IMR-90 (cell line): ENCODE data around the gene PHF5A. TPM values are rescaled to one million over a fixed set of nuclear protein-coding genes. Genes with fewer than 3 reads are reported as not detected.

ENCODE experiments used
- ATAC-seq: fragments of 200-7000 bp; cut with Tn5 transposase; 2 replicates; pipeline ENCODE4 v1.9.1; 2020; ENCODE audit warnings: low read depth, mild to moderate bottlenecking, moderate library complexity
- BruUV-seq: library from RNA; stranded (reverse); fragments of 400-500 nt; replicated peaks from 2 replicates; lab custom pipeline; 2021; lab: Mats Ljungman, UMichigan
- CTCF ChIA-PET: fragments of 300-600 bp; formaldehyde crosslinking; extraction: SDS; loops from one replicate; lab custom pipeline; 2021; ENCODE audit warnings: antibody characterized with exemption; lab: Yijun Ruan, JAX
- POLR2A ChIA-PET: fragments of 300-600 bp; sonication (Branson Sonifier 250); formaldehyde crosslinking; loops from one replicate; lab custom pipeline; 2022; ENCODE audit warnings: antibody characterized with exemption; ENCODE audit not compliant: unreplicated experiment; lab: Charles Lee
- DNase-seq: peaks from one replicate; pipeline ENCODE4 v3.0.0; 2013
- H2AFZ ChIP-seq: replicated peaks from 2 replicates; pipeline ENCODE3; 2013; ENCODE audit warnings: low read length, mild to moderate bottlenecking; ENCODE audit not compliant: poor library complexity
- H2AK5ac ChIP-seq: 2 replicates; pipeline ENCODE4 v1.6.1; 2013; ENCODE audit warnings: low read depth, low read length, inconsistent platforms
- H2AK9ac ChIP-seq: replicated peaks from 2 replicates; pipeline ENCODE3; 2013; ENCODE audit warnings: mild to moderate bottlenecking, low read depth, low read length, moderate library complexity; ENCODE audit not compliant: poor library complexity
- H2BK120ac ChIP-seq: 2 replicates; pipeline ENCODE4 v1.6.1; 2013; ENCODE audit warnings: low read depth, low read length, inconsistent platforms
- H2BK15ac ChIP-seq: 3 replicates; pipeline ENCODE4 v1.6.1; 2013; ENCODE audit warnings: low read depth, low read length, inconsistent platforms
- H2BK20ac ChIP-seq: 2 replicates; pipeline ENCODE4 v1.6.1; 2013; ENCODE audit warnings: low read depth, mild to moderate bottlenecking, inconsistent platforms, low read length, moderate library complexity
- H2BK5ac ChIP-seq: 2 replicates; pipeline ENCODE4 v1.6.1; 2013; ENCODE audit warnings: mild to moderate bottlenecking, low read depth, low read length, inconsistent platforms; ENCODE audit not compliant: poor library complexity, severe bottlenecking
- H3K14ac ChIP-seq: replicated peaks from 2 replicates; pipeline ENCODE4 v1.6.1; 2013; ENCODE audit warnings: low read depth, low read length, inconsistent platforms
- H3K18ac ChIP-seq: 2 replicates; pipeline ENCODE4 v1.6.1; 2013; ENCODE audit warnings: low read depth, low read length, control low read depth
- H3K23ac ChIP-seq: 2 replicates; pipeline ENCODE4 v1.6.1; 2013; ENCODE audit warnings: low read depth, low read length, inconsistent platforms
- H3K27ac ChIP-seq: 2 replicates; pipeline ENCODE4 v1.5.1; 2013; ENCODE audit warnings: mild to moderate bottlenecking, control low read depth, low read length; ENCODE audit not compliant: insufficient read depth
- H3K27me3 ChIP-seq: 2 replicates; pipeline ENCODE4 v1.6.1; 2013; ENCODE audit warnings: low read length; ENCODE audit not compliant: control insufficient read depth, insufficient read depth
- H3K36me3 ChIP-seq: 2 replicates; pipeline ENCODE4 v1.6.1; 2013; ENCODE audit warnings: low read length, mixed read lengths; ENCODE audit not compliant: control insufficient read depth, insufficient read depth
- H3K4ac ChIP-seq: 2 replicates; pipeline ENCODE4 v1.6.1; 2013; ENCODE audit warnings: low read depth, low read length, inconsistent platforms
- H3K4me1 ChIP-seq: 2 replicates; pipeline ENCODE4 v1.6.1; 2013; ENCODE audit warnings: low read length, mixed read lengths; ENCODE audit not compliant: control insufficient read depth, insufficient read depth
- H3K4me2 ChIP-seq: 2 replicates; pipeline ENCODE4 v1.6.1; 2013; ENCODE audit warnings: low read depth, mild to moderate bottlenecking, control low read depth, low read length, moderate library complexity
- H3K4me3 ChIP-seq: 2 replicates; pipeline ENCODE4 v1.5.1; 2013; ENCODE audit warnings: low read depth, mild to moderate bottlenecking, control low read depth, low read length, moderate library complexity; ENCODE audit not compliant: insufficient read depth
- H3K56ac ChIP-seq: 2 replicates; pipeline ENCODE4 v1.6.1; 2013; ENCODE audit warnings: low read length, inconsistent platforms; ENCODE audit not compliant: insufficient read depth; ENCODE audit errors: extremely low read depth
- H3K79me1 ChIP-seq, 2 experiments: 2 replicates each; pipeline ENCODE4 v1.6.1; 2013; ENCODE audit warnings: low read length in 2 of 2, inconsistent platforms in 1 of 2, low read depth in 1 of 2
- H3K9ac ChIP-seq: 2 replicates; pipeline ENCODE4 v1.6.1; 2013; ENCODE audit warnings: low read depth, low read length, control low read depth
- H3K9me1 ChIP-seq: 2 replicates; pipeline ENCODE4 v1.6.1; 2013; ENCODE audit warnings: low read length, inconsistent platforms; ENCODE audit not compliant: insufficient read depth
- H3K9me3 ChIP-seq: 2 replicates; pipeline ENCODE4 v1.6.1; 2013; ENCODE audit warnings: low read length; ENCODE audit not compliant: control insufficient read depth, insufficient read depth
- H4K20me1 ChIP-seq: 2 replicates; pipeline ENCODE4 v1.6.1; 2013; ENCODE audit warnings: low read length, inconsistent platforms; ENCODE audit not compliant: insufficient read depth
- H4K5ac ChIP-seq: 2 replicates; pipeline ENCODE4 v1.6.1; 2013; ENCODE audit warnings: mild to moderate bottlenecking, low read depth, low read length, control low read depth
- H4K8ac ChIP-seq, 2 experiments: 2 replicates each; pipeline ENCODE4 v1.6.1; 2013; ENCODE audit warnings: low read depth in 2 of 2, low read length in 2 of 2, control low read depth in 1 of 2, inconsistent platforms in 1 of 2
- H4K91ac ChIP-seq: 2 replicates; pipeline ENCODE4 v1.6.1; 2013; ENCODE audit warnings: low read depth, low read length, inconsistent platforms; ENCODE audit not compliant: insufficient read depth
- FOS ChIP-seq: fragments of 150-350 bp; IDR thresholded peaks from 2 replicates; pipeline ENCODE4 v1.6.1; 2016; ENCODE audit warnings: low read depth, low read length
- MXI1 ChIP-seq: IDR thresholded peaks from 2 replicates; pipeline ENCODE4 v1.6.1; 2012; ENCODE audit warnings: low read depth, mild to moderate bottlenecking, low read length, moderate library complexity, borderline replicate concordance
- WGBS, 2 experiments: methylation state at CpG; one replicate each; pipeline versions ENCODE4 v1.1.5 to v1.1.7; 2013; ENCODE audit warnings: missing lambda C conversion rate in 2 of 2; ENCODE audit not compliant: insufficient read length in 1 of 2; ENCODE audit errors: extremely low coverage in 2 of 2; 5-methylcytosine and 5-hydroxymethylcytosine counted together
- dilution Hi-C: fragments of 300-500 bp; cut with HindIII; formaldehyde crosslinking; loops from one replicate; pipeline ENCODE4 v1.14.3; 2018; ENCODE audit warnings: low sequenced_read_pairs; ENCODE audit not compliant: unreplicated experiment
- in situ Hi-C: fragments of 300-500 bp; cut with MboI; formaldehyde crosslinking; loops from 3 replicates; pipeline ENCODE4 v1.14.3; 2019; ENCODE audit warnings: low sequenced_read_pairs, inconsistent platforms, mixed read lengths
- intact Hi-C: fragments of 100-400 bp; cut with micrococcal nuclease; formaldehyde crosslinking; loops from 2 replicates; pipeline ENCODE4 v1.10.0; 2022
- polyA plus RNA-seq, 3 experiments: library from polyadenylated mRNA; depleted of rRNA; stranded (reverse); fragments of >200 nt; gene quantifications; 2 replicates each; pipeline ENCODE4 v1.2.3, GENCODE V29; 2012; ENCODE audit warnings: low replicate concordance in 1 of 3
- total RNA-seq: library from RNA; depleted of rRNA; stranded (reverse); fragments of >200 nt; gene quantifications from 2 replicates; pipeline ENCODE4 v1.2.3, GENCODE V29; 2012

The PHF5A gene
- total and polyA plus RNA-seq, 2 of the 4 experiments (the other 2 are of a cell fraction): 50.9 to 54.9 TPM

DNA sequence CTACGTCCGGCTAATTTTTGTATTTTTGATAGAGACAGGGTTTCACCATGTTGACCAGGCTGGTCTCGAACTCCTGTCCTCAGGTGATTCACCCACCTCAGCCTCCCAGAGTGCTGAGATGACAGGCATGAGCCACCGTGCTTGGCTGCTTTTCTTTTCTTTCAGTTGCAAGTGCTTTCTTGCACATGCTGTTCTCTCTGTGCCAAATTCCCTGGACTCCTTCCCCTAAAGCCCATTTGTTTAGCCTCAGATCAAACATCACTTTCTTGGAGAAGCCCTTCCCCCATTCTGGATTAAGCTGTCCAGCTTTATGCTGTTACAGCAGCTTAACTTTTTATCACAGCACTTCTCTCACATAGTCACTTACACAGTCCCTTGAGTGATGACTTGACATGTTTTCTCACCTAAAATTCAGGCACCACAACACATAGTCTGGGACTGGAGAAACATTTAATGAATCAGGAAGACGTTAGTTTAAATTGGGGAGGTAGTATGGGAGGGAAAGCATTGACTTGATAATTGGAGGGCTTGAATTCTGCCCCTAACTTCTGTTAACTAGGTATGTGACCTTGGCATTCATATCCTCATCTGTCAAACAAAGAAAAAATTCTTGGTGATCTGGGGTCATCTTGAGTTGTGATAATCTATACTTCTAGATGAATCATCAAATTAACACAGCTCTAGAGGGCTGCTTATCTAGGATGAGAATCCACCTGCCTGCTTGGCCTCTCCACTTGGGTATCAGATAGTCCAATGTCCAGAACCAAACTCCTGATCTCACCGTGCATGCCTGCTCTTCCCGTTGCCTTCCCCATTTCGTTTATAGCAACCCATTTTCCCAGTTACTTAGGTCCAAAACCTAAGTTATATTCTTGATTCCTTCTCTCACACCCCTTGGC lies 18.8 kb upstream of the PHF5A start:
- no peak overlapping the region for H2AK5ac ChIP-seq
- no TSS peak for BruUV-seq
- dilution Hi-C loops: no loop called here
- H2AK9ac ChIP-seq: no peak overlapping the region
- no peak overlapping the region for H3K4me3 ChIP-seq
- H3K56ac ChIP-seq: no peak overlapping the region
- H3K4ac ChIP-seq: no peak overlapping the region
- H3K14ac ChIP-seq: no peak overlapping the region
- TF ChIP-seq FOS (no peak), MXI1 (peak; percentile 34; the same call in 1 of the 2 replicates)
- H2BK120ac ChIP-seq: no peak overlapping the region
- peaks cover 17% of the 10 kb centered on the region for H3K4me1 ChIP-seq
- peak overlapping the region; percentile 24; the same call in 1 of the 2 replicates for H3K23ac ChIP-seq
- CTCF ChIA-PET: interaction anchor here (0.9 kb wide), 1 partner anchor 30 kb away, joined by 3 read pairs; no protein-coding TSS in a partner anchor
- no peak overlapping the region for H3K27ac ChIP-seq
- ATAC-seq: peak; percentile 66
- H2AFZ ChIP-seq: no peak overlapping the region
- intact Hi-C loops: no loop called here
- in situ Hi-C loops: no loop called here
- no peak overlapping the region for H4K5ac ChIP-seq
- H3K9me3 ChIP-seq: no peaks in the 10 kb centered on the region
- no peak overlapping the region for H2BK5ac ChIP-seq
- H3K36me3 ChIP-seq: no peaks in the 10 kb centered on the region; the same call in 1 of the 2 replicates
- H4K91ac ChIP-seq: no peak overlapping the region
- WGBS, 2 experiments: 69% methylated on average over 4 of the region's 8 CpGs; no CpG with 5 or more reads in 1 of the 2 experiments
- no peak overlapping the region for H4K8ac ChIP-seq
- POLR2A ChIA-PET: no interaction called here
- no peak overlapping the region for H2BK15ac ChIP-seq
- H3K79me1 ChIP-seq: peaks cover 32 to 82% of the 10 kb centered on the region in 2 experiments
- H4K20me1 ChIP-seq: peaks cover 63% of the 10 kb centered on the region
- H2BK20ac ChIP-seq: no peak overlapping the region
- H3K4me2 ChIP-seq: no peak overlapping the region
- no peak overlapping the region for H3K18ac ChIP-seq
- H3K9ac ChIP-seq: no peak overlapping the region
- peak; percentile 70 for DNase-seq
- no peaks in the 10 kb centered on the region for H3K27me3 ChIP-seq
- peaks cover 10% of the 10 kb centered on the region for H3K9me1 ChIP-seq
